AG10803 (cell line): ENCODE data around the gene FNDC3B.

ENCODE experiments used
- DNase-seq: peaks from one replicate; pipeline ENCODE4 v3.0.0; 2010; ENCODE audit warnings: low read depth
- H3K4me3 ChIP-seq: 2 replicates; pipeline ENCODE4 v1.5.1; 2011; ENCODE audit warnings: mild to moderate bottlenecking, low read length, control low read depth
- TF ChIP-seq, protein P1 (sequence below): conservative IDR thresholded peaks from 2 replicates; pipeline ENCODE4 v1.5.1; 2011; ENCODE audit warnings: mild to moderate bottlenecking, low read length, control low read depth, inconsistent platforms

FNDC3B gene

DNA sequence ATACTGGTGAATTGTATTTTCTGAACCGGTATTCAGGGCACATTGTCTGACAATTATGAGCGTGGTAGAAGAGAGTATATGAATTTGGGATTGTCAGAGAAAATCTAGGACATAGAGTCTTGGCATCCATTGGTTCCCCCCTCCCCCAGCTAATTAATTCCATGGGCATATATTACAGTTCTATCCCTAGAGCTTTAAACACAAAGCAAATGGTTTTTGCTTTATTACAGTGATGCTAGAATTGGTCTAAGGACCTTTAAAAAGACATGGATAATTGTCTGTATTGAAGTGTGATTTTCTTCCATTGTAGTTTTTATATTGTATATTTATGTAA, 91.3 kb downstream of the FNDC3B start:
- H3K4me3 ChIP-seq, result no peak overlapping the region
- TF ChIP-seq, protein P1, sequence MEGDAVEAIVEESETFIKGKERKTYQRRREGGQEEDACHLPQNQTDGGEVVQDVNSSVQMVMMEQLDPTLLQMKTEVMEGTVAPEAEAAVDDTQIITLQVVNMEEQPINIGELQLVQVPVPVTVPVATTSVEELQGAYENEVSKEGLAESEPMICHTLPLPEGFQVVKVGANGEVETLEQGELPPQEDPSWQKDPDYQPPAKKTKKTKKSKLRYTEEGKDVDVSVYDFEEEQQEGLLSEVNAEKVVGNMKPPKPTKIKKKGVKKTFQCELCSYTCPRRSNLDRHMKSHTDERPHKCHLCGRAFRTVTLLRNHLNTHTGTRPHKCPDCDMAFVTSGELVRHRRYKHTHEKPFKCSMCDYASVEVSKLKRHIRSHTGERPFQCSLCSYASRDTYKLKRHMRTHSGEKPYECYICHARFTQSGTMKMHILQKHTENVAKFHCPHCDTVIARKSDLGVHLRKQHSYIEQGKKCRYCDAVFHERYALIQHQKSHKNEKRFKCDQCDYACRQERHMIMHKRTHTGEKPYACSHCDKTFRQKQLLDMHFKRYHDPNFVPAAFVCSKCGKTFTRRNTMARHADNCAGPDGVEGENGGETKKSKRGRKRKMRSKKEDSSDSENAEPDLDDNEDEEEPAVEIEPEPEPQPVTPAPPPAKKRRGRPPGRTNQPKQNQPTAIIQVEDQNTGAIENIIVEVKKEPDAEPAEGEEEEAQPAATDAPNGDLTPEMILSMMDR, result no peak
- DNase-seq, result no peak

DNA sequence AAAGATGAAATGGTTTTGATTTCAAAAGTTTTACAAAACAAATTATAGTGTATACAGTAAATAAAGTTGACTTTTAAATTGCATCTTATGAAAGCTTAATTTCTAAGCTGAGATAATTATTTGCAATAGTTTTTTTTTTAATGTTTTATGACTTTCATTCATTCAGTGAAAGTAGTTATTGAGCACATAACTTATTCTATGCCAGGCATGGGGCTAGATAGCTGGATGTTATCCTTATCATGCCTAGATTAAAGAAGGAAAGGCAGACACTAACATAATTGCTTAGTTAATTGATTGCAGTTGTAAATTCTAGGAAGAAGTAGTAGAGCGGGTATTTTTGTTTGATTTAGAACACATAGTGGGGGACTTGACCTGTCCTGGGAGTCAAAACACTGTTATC, 92.4 kb downstream of the FNDC3B start:
- no peak for DNase-seq
- no peak overlapping the region for H3K4me3 ChIP-seq
- TF ChIP-seq, protein P1, result no peak

DNA sequence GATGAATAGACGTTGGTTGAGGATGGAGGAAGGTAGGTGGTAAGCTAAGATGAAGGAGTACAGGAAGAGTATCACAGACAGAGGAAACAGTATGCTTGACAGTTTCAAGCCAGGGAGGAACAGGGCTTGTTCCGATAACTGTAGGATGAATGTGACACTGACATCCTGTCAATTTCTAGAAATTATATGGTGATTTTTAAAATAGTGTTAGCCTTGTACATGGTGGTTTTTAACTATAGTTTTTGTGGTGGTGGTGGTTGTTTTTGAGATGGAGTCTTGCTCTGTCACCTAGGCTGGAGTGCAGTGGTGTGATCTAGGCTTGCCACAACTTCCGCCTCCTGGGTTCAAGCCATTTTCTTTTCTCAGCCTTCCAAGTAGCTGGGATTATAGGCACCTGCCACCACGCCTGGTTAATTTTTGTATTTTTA, 92.8 kb downstream of the FNDC3B start:
- no peak for DNase-seq
- H3K4me3 ChIP-seq, result no peak overlapping the region
- TF ChIP-seq, protein P1, result no peak

DNA sequence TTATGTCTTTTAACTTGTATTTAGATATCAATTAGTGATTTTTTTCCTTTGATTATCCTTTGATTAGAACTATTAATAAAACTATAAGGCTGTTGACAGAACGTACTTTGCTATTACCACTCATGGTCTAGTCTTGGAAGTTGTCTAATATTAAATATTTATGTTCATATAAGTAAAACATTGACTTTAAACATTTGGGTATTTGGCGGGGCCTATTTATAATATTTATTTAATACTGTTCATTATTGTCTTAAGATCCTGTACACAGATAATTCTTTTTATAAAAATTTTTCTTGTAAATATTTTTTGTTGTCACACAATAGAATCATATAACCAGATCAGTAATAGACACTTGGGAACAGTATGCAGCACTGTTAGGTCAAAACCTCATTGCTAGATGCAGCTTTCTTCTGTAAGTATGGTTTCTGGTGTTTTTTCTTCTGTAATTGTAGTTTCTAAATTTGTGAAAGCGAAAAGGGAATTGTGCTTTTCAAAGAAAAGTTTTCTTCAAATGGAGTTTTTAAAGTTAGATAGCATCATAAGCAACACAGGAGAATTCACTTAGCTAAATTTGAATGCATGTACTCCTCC, 93.4 kb downstream of the FNDC3B start:
- DNase-seq, result no peak
- no peak overlapping the region for H3K4me3 ChIP-seq
- TF ChIP-seq, protein P1, result no peak

DNA sequence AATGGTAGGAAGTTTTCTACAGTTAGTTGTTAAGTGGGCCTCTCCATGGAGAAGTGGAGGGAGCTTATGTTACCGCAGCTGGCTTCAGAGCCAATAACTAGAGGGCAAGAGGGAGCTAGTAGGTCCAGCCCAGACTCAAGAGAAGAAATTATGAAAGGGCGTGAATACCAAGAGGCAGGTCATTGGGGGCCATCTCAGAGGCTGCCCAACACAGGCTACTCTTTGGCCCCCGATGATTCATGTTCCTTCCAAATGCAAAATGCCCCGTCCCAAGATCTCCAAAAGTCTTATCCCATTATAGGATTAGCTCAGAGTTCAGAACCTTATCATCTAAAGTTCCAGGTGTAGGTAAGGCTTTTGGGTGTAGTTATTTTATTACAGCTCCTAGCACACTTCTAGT, 94.5 kb downstream of the FNDC3B start:
- TF ChIP-seq, protein P1, result no peak
- no peak overlapping the region for H3K4me3 ChIP-seq
- no peak for DNase-seq

DNA sequence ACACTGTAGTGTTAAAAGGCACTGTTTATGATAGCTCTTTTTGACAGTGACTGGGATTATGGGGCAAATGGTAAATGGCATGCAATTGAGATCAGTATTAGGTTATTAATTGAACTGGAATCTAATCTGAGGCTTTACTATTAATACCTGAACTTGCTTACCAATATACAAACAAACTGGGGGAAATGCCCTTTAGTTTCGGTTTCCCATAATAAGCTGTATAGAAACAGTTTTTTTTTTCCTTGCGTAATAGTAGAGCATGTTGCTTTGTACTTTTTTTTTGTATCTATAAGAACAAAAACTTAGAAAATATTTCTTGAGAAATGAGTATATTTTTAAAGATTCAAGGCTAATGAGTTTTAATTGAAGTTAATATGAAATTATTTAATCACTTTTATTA, 95.0 kb downstream of the FNDC3B start:
- DNase-seq, result no peak
- no peak overlapping the region for H3K4me3 ChIP-seq
- TF ChIP-seq, protein P1, result no peak

DNA sequence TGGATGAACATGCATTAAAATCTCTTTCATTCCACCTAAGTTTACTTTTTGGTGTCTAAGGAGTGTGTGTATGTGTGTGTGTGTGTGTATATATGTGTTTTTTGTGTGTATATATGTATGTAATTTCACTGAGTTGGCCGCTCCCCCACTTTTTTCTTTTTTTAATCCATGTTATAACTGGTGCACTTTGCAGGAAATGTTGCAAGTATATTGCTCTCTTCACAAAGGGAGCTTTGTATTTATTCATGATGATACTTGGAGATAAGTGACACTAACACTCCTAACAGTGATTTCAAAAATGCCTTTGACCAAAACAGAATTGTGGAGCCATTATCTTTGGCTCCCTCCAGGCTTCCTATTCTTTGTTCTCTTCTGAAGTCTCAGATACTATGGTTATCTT, 95.8 kb downstream of the FNDC3B start:
- H3K4me3 ChIP-seq, result no peak overlapping the region
- DNase-seq, result no peak
- TF ChIP-seq, protein P1, result no peak
